Heart right ventricle (tissue), 16 donors: ENCODE results near the gene LRRIQ1. TPM values are rescaled to one million over a fixed set of nuclear protein-coding genes. Genes with fewer than 3 reads are reported as not detected.

ENCODE experiments used
- ATAC-seq, 8 donors: fragments of 200-7000 bp; cut with Tn5 transposase; one replicate each; pipeline ENCODE4 v1.9.1; 2020; ENCODE audit warnings: mild to moderate bottlenecking in 8 of 8, moderate library complexity in 8 of 8, moderate number of reproducible peaks in 1 of 8
- DNase-seq, 2 donors: peaks; one replicate each; pipeline ENCODE4 v3.0.0-alpha.2; 2020
- H3K27ac ChIP-seq, 10 donors: fragments of 200-600 bp; sonication (generic) in 2 of 10; one replicate each; pipeline versions ENCODE4 v1.5.0 to v1.8.0; 2020 to 2022; ENCODE audit warnings: mild to moderate bottlenecking in 3 of 10
- H3K27me3 ChIP-seq, 7 donors: fragments of 200-600 bp; one replicate each; pipeline ENCODE4 v1.8.0; 2021 to 2022; ENCODE audit warnings: mild to moderate bottlenecking in 2 of 7
- H3K36me3 ChIP-seq, 9 donors: fragments of 200-600 bp; sonication (generic) in 1 of 9; one replicate each; pipeline versions ENCODE4 v1.5.0 to v1.8.0; 2020 to 2022; ENCODE audit warnings: mild to moderate bottlenecking in 2 of 9
- H3K4me1 ChIP-seq, 9 donors: fragments of 200-600 bp; sonication (generic) in 1 of 9; one replicate each; pipeline versions ENCODE4 v1.5.0 to v1.8.0; 2020 to 2022; ENCODE audit warnings: mild to moderate bottlenecking in 4 of 9
- H3K4me3 ChIP-seq, 10 donors: fragments of 200-600 bp; sonication (generic) in 2 of 10; one replicate each; pipeline versions ENCODE4 v1.5.0 to v1.8.0; 2020 to 2022; ENCODE audit warnings: mild to moderate bottlenecking in 7 of 10, moderate library complexity in 2 of 10
- H3K9me3 ChIP-seq, 11 donors: fragments of 200-600 bp in 10 of 11; sonication (generic) in 2 of 11; one replicate each; pipeline versions ENCODE4 v1.5.0 to v1.8.0; 2013 to 2022; ENCODE audit warnings: mild to moderate bottlenecking in 2 of 11, control low read depth in 1 of 11, moderate library complexity in 1 of 11
- CTCF ChIP-seq, 9 donors: fragments of 200-600 bp; sonication (generic) in 2 of 9; IDR thresholded peaks; one replicate each; pipeline versions ENCODE4 v1.5.0 to v1.8.0; 2021 to 2022; ENCODE audit warnings: antibody characterized with exemption in 9 of 9, mild to moderate bottlenecking in 5 of 9, moderate library complexity in 1 of 9
- WGBS, 2 donors: extraction: QIAGEN DNeasy Blood & Tissue Kit; methylation state at CpG; one replicate each; pipeline ENCODE4 v1.1.7; 2013; ENCODE audit warnings: inconsistent platforms in 1 of 2; 5-methylcytosine and 5-hydroxymethylcytosine counted together
- intact Hi-C, 10 donors: fragments of 100-400 bp; cut with DNase I; formaldehyde crosslinking; loops; one replicate each; pipeline versions ENCODE4 v1.11.1 to v1.14.2; 2022
- polyA plus RNA-seq, 2 donors: library from polyadenylated mRNA; stranded (reverse); fragments of 200-250 nt; gene quantifications; one replicate each; pipeline ENCODE4 v1.2.3, GENCODE V29; 2013
- total RNA-seq, 10 donors: library from RNA; stranded (reverse); fragmentation: NEBNext Ultra II Directional in 3 of 10; extraction: Animal tissue kit (Norgen Biotek cat#: 25700) in 3 of 10; gene quantifications; one replicate each; pipeline versions ENCODE4 v1.2.1 to v1.2.4, GENCODE V29; 2021 to 2023
- donor health status: Arrhythmogenic right ventricular cardiomyopathy.
- donor health status: ischemic (EF 13 %, LVEDD 7.1; RV severe dilation, severe dysfunction).
- donor health status: healthy with polysubstance abuse.
- donor health status: DM: no; HTN: yes; CAD: no.
- donor health status: DM: no; HTN: no; CAD: no.
- donor health status: ischemic (EF 25% LVEDD 6.9; RV normal size, moderate dysfunction).
- donor health status: ischemic (EF 25% LVEDD 5.7; RV mildly dilated, moderate dysfunction).
- donor health status: healthy.
- donor health status: DM: yes; HTN: yes; CAD: no.
- donor health status: Ischemic cardiomyopathy.
- donor health status: ischemic (EF 35%, LVEDD 5.7; RV mildly dilated, moderate dysfunction).
- donor health status: nonischemic (EF 11% LVEDD 7.7; RV severe dilation, severe dysfunction).
- donor health status: DM: yes; HTN: yes; CAD: no.
- donor health status: PGD.
- donor health status: ischemic (EF 29% LVEDD 5.4; RV normal size, mild dysfunction).
- donor health status: nonischemic (EF 23%, LVEDD 6.1; RV moderate dilation, normal function).

The LRRIQ1 gene
- total and polyA plus RNA-seq, 12 donors, result 0.04 to 0.79 (median 0.15) TPM; not detected in 1

GRCh38 chr12:85278598-85279448, 242.7 kb downstream of the LRRIQ1 start:
- DNase-seq (peak in 1 of 2 donors; percentile 6), ATAC-seq (no peak)
- no peak overlapping the region for H3K27ac ChIP-seq
- intact Hi-C loops, result no loop called here
- peaks cover 0 to 100% (median 100%) of the 10 kb centered on the region in 7 donors for H3K27me3 ChIP-seq
- H3K4me3 ChIP-seq, result peak overlapping the region in 1 of 10 donors; percentile 49
- peaks cover 0 to 3% (median 0%) of the 10 kb centered on the region in 11 donors for H3K9me3 ChIP-seq
- WGBS, 2 donors, result 23 to 33% methylated on average over 37 of the region's 37 CpGs
- no peaks in the 10 kb centered on the region for H3K36me3 ChIP-seq
- peaks cover 0 to 21% (median 12%) of the 10 kb centered on the region in 9 donors for H3K4me1 ChIP-seq
- TF ChIP-seq CTCF (IDR thresholded peaks at IDR 0.05), result no peak

DNA sequence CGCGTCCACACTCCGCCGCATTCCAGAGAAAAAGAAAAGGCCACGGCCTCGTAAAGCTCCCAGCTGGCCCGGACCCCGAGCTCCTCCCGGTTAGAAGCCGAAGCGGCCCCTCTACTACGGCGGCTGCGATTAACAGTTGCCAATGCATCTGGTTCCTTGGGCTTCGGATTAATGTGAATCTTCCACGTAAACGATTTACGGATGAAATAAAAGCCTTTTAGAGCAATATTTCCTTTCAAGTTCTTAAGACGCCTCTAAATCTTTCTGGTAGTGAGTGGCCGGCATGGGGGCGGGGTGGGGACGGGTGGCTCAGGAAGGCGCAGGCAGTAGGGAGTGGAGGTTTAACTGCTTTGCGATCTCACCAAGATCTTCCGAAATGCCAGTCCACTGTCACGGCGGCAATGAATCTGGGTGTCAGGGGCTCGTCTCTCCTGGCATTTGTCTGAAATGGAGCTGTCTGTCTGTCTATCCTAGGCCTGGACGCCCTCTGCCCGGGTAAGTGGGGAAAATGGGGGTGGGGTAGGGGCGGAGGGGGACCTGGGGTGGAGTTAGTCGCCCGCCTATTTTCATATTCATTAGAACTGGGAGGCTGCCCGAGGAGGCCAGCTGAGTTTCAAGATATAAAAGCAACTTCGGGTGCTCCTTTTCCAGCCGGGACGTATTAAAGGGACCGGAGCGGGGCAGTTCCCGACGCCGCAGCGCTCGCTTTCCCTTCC, 243.5 kb downstream of the LRRIQ1 start:
- peak overlapping the region in 9 of 10 donors; percentile 19 to 49 (median 39) for H3K4me3 ChIP-seq
- peak in 2 of 8 donors; percentile 22 to 39 for ATAC-seq
- peaks cover 0 to 3% (median 0%) of the 10 kb centered on the region in 11 donors for H3K9me3 ChIP-seq
- 2 to 3% methylated on average over 44 of the region's 44 CpGs for WGBS, 2 donors
- DNase-seq, result peak in 1 of 2 donors; percentile 4
- TF ChIP-seq CTCF (IDR thresholded peaks at IDR 0.05), result no peak
- intact Hi-C loops, result no loop called here
- no peak overlapping the region for H3K27ac ChIP-seq
- H3K27me3 ChIP-seq, result peaks cover 0 to 100% (median 100%) of the 10 kb centered on the region in 7 donors
- peaks cover 0 to 21% (median 12%) of the 10 kb centered on the region in 9 donors for H3K4me1 ChIP-seq
- no peaks in the 10 kb centered on the region for H3K36me3 ChIP-seq

GRCh38 chr12:85280165-85280983, 244.2 kb downstream of the LRRIQ1 start, which contains the start of gene ALX1:
ALX1 (plus strand) TSS chr12:85280220; CDS start chr12:85280262, 42 bp downstream.
- Histone ChIP-seq H3K4me1 (peaks cover 0 to 21% (median 12%) of the 10 kb centered on the region in 9 donors), H3K9me3 (peaks cover 0 to 3% (median 0%) of the 10 kb centered on the region in 11 donors), H3K36me3 (no peaks in the 10 kb centered on the region), H3K27me3 (peaks cover 0 to 100% (median 99%) of the 10 kb centered on the region in 7 donors), H3K4me3 (peak within 1 kb of the TSS; percentile 5 to 49 (median 38)), H3K27ac (no peak within 1 kb of the TSS)
- DNase-seq, result peak in 1 of 2 donors; percentile 4
- 1 to 3% methylated on average over 49 of the region's 49 CpGs for WGBS, 2 donors
- TF ChIP-seq CTCF (IDR thresholded peaks at IDR 0.05), result no peak
- intact Hi-C loops, result no loop called here
- ATAC-seq, result peak in 4 of 8 donors; percentile 11 to 41 (median 24)
